GM18520 (cell line): Measurements from ENCODE around the gene IPO7.
A peak's percentile ranks its signal among the peaks of the same experiment; 100 is the strongest.
"Not testable (repeated sequence)": the region's sequence is repeated elsewhere in the genome, so short reads cannot be mapped to it uniquely, and the experiment has no call there.

ENCODE experiments used
- ATAC-seq: cut with Tn5 transposase; IDR thresholded peaks from one replicate; pipeline ENCODE4 v1.9.1; 2021; ENCODE audit not compliant: unreplicated experiment

The IPO7 gene

GRCh38 chr11:9384535-9385326 lies at the start of gene IPO7:
Gene IPO7, plus strand, starts transcription at chr11:9384652. Its CDS starts 112 bp downstream, at chr11:9384764.
- ATAC-seq, result peak; percentile 92

GRCh38 chr11:9341638-9342178 lies 42.7 kb upstream of the IPO7 start:
- no peak for ATAC-seq

DNA sequence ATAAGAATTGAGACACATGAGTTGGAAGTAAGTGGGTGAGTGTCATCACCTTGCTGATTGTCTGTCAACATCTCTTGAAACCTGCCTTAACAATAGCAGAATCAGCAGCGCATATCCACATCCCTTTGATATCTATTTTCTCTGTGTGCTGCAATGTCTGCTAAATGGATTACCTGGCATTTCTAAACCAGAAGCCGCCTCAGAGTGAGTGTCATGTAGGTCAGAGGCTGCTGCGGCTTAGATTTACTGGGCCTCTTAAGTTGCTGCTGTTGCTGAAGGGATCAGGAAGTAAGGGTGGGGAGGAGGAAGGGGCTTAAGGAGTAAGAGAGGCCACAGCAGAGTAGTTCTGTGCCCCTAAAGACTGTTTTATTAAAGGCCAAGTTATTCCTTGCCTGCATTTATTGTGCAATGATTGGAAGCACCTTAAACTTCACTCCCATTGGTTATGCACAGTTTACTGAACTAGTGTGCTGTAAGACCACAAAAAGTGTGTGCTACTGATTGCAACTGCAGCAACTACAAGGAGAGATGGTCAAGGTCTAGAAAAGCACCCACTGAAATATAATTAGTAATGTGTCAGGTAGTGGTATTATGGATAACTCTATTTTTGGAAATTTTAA lies 40.3 kb upstream of the IPO7 start:
- no peak for ATAC-seq

DNA sequence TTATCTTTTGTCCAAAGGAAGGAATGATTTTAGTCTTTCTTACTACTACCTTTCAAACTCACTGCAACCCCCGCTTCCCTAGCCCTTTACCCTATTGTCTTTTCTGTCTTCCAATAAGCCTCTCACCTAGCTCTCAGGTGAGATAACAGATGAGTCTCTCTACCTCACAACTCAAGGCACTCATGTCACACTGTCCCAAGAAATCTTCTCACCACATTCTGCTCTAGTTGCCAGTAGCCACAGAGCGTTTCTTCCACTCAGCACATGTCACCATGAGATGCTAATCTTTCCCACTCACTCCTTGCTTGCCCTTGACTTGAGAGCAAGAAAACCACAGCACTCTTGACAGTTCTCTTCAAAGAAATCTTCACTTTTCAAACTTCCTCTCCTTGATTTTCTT lies 37.4 kb upstream of the IPO7 start:
- ATAC-seq, result no peak

DNA sequence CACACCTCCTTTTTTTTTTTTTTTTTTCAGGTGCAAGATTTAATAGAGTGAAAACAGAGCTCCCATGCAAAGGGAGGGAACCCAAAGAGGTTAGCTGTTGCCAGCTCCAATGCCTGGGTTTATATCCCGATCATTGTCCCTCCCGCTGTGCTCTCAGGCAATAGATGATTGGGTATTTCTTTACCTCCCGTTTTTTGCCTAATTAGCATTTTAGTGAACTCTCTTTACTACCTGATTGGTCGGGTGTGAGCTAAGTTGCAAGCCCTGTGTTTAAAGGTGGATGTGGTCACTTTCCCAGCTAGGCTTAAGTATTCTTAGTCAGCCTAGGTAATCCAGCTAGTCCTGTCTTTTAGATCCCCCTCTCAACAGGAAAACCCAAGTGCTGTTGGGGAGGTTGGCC lies 36.7 kb upstream of the IPO7 start:
- ATAC-seq, result not testable (repeated sequence)

DNA sequence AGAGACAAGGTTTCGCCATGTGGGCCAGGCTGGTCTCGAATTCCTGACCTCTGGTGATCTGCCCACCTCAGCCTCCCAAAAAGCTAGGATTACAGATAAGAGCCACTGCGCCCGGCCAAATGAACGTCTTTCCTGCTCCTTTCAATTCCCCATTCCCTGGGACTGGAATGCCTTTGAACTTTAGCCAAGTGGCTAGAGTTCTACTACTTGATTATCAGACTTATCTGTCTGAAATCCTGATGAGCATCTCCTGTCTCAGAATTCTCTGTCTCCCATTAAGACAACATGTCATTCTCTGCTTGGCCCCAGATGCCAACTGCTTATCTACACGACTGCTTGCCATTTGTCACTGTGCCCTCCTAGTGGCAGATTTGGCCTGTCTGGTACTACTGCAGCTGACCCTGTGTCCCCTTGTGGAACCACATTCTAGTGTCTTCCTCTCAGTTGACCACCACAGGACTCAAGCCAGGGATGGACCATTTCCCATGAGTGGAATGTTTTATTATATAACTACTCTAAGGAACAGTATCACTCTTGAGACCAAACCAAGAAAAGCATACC lies 33.1 kb upstream of the IPO7 start:
- ATAC-seq, result no peak

GRCh38 chr11:9357041-9357440 lies 27.4 kb upstream of the IPO7 start:
- no peak for ATAC-seq

GRCh38 chr11:9360862-9361622 lies 23.4 kb upstream of the IPO7 start:
- not testable (repeated sequence) for ATAC-seq

DNA sequence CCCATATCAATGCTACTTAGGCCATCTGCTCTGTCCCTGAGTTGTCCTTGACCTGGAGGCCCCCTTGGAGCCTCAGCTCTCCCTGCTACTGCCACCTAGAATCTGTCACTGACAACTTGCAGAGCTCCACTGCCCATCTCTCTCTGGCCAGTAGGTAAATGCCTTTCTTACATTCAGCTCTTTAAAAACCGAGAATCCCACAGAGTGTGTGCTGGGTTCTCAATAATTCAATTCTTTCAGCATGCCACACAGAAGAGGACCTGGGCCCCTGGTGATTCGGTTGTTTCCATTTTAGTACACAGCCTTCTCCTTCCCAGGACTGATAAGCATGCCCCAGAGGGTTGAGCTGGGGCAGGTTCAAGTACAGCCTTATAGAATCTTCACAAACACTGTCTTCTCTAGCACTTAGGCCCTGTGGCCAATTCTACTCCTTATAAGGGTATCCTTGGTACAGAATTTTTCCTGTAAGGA lies 22.0 kb upstream of the IPO7 start:
- no peak for ATAC-seq

- peak; percentile 95 for ATAC-seq
Observed at GRCh38 chr11:9363954-9364912, 20.2 kb upstream of the IPO7 start.

DNA sequence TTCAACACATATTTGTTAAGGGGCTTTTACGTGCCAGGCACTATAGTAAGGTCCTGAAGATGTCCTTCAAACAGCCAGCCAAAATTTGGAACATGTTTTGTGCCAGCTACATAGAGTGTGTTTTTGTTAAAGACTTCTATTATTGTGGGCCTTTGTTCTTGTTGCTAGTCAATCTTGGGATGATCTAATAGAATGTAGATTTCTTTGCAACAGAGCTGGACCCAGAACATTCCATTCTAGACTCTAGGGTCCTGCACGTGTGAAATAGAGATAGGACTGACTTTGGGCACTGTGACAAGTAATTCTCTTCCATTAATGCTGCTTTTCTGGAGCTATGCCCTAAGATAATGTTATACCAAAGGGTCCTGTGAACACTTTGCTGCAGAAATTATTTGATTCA lies 16.9 kb upstream of the IPO7 start:
- no peak for ATAC-seq

GRCh38 chr11:9377036-9377435 lies 7.4 kb upstream of the IPO7 start:
- no peak for ATAC-seq

DNA sequence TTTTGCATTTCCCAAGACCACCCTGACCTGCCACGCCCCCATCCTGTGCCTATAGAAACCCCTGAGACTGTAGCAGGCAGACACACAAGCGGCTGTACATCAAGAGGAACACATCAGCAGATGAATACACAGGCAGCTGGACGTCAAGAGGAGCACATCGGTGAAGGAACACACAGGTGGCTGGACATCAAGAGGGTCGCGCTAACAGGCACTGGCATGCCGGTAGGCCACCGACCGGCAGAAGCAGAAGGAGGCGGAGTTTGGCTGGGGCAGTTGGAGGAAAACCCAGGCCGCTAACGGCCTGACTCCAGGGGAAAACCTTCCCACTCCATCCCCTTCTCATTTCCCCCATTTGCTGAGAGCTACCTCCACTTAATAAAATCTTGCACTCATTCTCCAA lies 5.4 kb upstream of the IPO7 start:
- ATAC-seq, result no peak

GRCh38 chr11:9380773-9381172 lies 3.7 kb upstream of the IPO7 start:
- ATAC-seq, result no peak

- ATAC-seq, result no peak
Observed at GRCh38 chr11:9385327-9385899, 961 bp downstream of the IPO7 start.

DNA sequence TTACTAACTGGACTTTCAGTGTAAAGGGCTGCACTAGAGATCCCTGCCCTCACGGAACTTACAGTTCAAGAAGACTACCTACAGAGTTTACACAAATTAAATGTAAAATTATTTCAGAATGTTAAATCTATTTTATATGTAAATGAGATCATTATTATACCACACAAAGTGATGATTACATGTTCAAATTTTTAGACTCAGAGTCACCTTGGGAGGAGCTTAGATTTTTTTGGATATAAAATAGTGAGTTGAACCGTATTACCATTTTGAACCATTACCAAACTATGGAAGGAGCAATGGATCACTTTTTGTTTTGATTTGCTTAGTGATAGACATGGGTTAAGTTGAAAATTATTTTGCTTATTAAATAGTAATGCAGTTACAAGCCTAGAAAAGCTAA lies 1.6 kb downstream of the IPO7 start:
- ATAC-seq, result no peak

GRCh38 chr11:9386901-9387300 lies 2.4 kb downstream of the IPO7 start:
- ATAC-seq, result no peak

DNA sequence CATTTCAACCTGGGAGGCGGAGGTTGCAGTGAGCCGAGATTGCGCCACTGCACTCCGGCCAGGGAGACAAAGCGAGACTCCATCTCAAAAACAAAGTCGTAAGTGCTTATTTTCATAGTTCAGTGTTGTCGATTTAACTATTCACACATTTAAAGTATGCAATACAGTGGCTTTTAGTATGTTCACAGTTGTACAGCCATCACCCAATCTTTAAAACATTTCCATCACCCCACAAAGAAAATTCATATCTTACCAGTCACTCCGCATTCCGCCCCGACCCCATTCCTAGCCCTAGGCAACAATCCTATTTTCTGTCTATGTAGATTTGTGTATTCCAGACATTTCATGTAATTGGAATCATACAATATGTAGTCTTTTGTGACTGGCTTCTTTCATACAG lies 11.9 kb downstream of the IPO7 start:
- no peak for ATAC-seq

DNA sequence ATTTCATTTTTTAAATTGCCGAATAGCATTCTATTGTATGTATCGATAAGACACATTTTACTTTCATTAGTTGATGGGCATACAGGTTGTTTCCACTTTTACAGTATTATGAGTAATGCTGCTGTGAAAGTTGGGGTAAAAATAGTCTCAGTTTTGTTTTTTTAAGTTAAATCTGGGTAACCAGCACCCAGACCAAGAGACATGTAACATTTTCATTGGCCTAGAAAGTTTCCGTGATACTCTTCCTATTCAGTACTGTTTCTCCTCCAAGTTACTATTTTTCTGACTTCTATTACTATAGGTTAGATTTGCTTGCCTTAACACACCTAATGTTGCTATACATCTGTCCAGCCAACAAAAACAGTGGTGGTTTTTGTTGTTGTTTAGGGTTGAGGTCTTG lies 12.3 kb downstream of the IPO7 start:
- ATAC-seq, result no peak
